ENCODE results near the gene NFX1. TPM values are rescaled to one million over a fixed set of nuclear protein-coding genes. Genes with fewer than 3 reads are reported as not detected.
A peak's percentile ranks its signal among the peaks of the same experiment; 100 is the strongest.

Gene NFX1
- total and polyA plus RNA-seq, 4 donors: 13.7 to 27.9 (median 14.6) TPM

DNA sequence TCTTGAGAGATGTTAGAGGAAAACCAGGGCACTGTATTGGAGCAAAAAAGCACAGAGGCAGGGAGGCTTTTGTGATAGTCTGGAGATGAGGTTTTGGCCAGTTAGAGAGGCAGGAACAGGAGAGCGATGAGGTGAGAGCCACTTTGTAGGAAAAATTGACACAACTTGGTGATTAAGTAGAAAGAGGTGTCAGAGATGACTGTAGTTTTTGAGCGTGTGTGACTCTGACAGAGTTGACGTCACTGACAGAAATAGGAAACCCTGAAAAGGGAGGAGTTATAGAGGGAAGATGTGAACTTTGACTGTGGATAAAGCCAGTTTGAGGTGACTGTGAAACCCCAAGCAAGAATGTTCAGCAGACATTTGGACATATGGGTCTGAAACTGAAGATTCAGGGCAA lies 15.7 kb downstream of the NFX1 start (continued):
- TF ChIP-seq ZBTB33 (IDR thresholded peaks at IDR 0.05) (no peak), GABPA (IDR thresholded peaks at IDR 0.05 in 1 of 2, conservative IDR thresholded peaks at IDR 0.05 in 1 of 2) (no peak), SP1 (IDR thresholded peaks at IDR 0.05) (peak; percentile 6), JUND (IDR thresholded peaks at IDR 0.05) (peak in 1 of 2 donors; percentile 11), FOXA1 (IDR thresholded peaks at IDR 0.05) (no peak), YY1 (IDR thresholded peaks at IDR 0.05) (no peak), NR2F2 (IDR thresholded peaks at IDR 0.05) (no peak), RAD21 (IDR thresholded peaks at IDR 0.05) (no peak), EGR1 (IDR thresholded peaks at IDR 0.05; ENCODE audit: low read depth in 2 of 2) (no peak)

GRCh38 chr9:33307067-33307466 lies 16.8 kb downstream of the NFX1 start:
- WGBS: 75% methylated on average over 1 of the region's 1 CpG
- Histone ChIP-seq H3K4me3 (ENCODE audit: low read depth in 1 of 3, low read length in 3 of 3) (no peak overlapping the region), H3K27me3 (ENCODE audit: control insufficient read depth in 4 of 4, insufficient read depth in 4 of 4, low read length in 3 of 4) (no peaks in the 10 kb centered on the region), H3K9ac (ENCODE audit: low read depth in 1 of 2, low read length in 2 of 2) (no peak overlapping the region), H3K27ac (ENCODE audit: low read depth in 1 of 2, low read length in 2 of 2) (no peak overlapping the region), H3K4me1 (ENCODE audit: control insufficient read depth in 4 of 4, insufficient read depth in 4 of 4, low read length in 3 of 4) (peaks cover 0 to 3% (median 0%) of the 10 kb centered on the region in 4 donors), H3K9me3 (ENCODE audit: control insufficient read depth in 4 of 4, low read length in 3 of 4) (no peaks in the 10 kb centered on the region), H3K36me3 (ENCODE audit: control insufficient read depth in 4 of 4, insufficient read depth in 3 of 4, low read depth in 1 of 4, low read length in 3 of 4) (peaks cover 22 to 88% (median 79%) of the 10 kb centered on the region in 4 donors)
- DNase-seq (ENCODE audit: low spot score): no peak
- no peak for TF ChIP-seq GABPA (IDR thresholded peaks at IDR 0.05 in 1 of 2, conservative IDR thresholded peaks at IDR 0.05 in 1 of 2)
- TF ChIP-seq RAD21 (IDR thresholded peaks at IDR 0.05): no peak
- TF ChIP-seq JUND (IDR thresholded peaks at IDR 0.05): no peak
- TF ChIP-seq RXRA (IDR thresholded peaks at IDR 0.05): no peak
- no peak for TF ChIP-seq ZBTB33 (IDR thresholded peaks at IDR 0.05)
- no peak for TF ChIP-seq SP1 (IDR thresholded peaks at IDR 0.05)
- no peak for TF ChIP-seq NR2F2 (IDR thresholded peaks at IDR 0.05)
- no peak for TF ChIP-seq TAF1 (conservative IDR thresholded peaks at IDR 0.05)
- TF ChIP-seq FOXA2 (IDR thresholded peaks at IDR 0.05): no peak
- no peak for TF ChIP-seq YY1 (IDR thresholded peaks at IDR 0.05)

- no peak overlapping the region for H3K27ac ChIP-seq (ENCODE audit: low read depth in 1 of 2, low read length in 2 of 2)
- no peaks in the 10 kb centered on the region for H3K9me3 ChIP-seq (ENCODE audit: control insufficient read depth in 4 of 4, low read length in 3 of 4)
- TF ChIP-seq, protein P1, sequence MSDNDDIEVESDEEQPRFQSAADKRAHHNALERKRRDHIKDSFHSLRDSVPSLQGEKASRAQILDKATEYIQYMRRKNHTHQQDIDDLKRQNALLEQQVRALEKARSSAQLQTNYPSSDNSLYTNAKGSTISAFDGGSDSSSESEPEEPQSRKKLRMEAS (IDR thresholded peaks at IDR 0.05): no peak
- TF ChIP-seq FOXA1 (IDR thresholded peaks at IDR 0.05) (no peak), ZBTB33 (IDR thresholded peaks at IDR 0.05) (no peak), JUND (IDR thresholded peaks at IDR 0.05) (no peak), RAD21 (IDR thresholded peaks at IDR 0.05) (no peak), SP1 (IDR thresholded peaks at IDR 0.05) (no peak), YY1 (IDR thresholded peaks at IDR 0.05) (no peak), HNF4G (IDR thresholded peaks at IDR 0.05) (no peak), RXRA (IDR thresholded peaks at IDR 0.05) (no peak), HNF4A (conservative IDR thresholded peaks at IDR 0.05) (no peak), FOXA2 (IDR thresholded peaks at IDR 0.05) (no peak)
- TF ChIP-seq, protein P2, sequence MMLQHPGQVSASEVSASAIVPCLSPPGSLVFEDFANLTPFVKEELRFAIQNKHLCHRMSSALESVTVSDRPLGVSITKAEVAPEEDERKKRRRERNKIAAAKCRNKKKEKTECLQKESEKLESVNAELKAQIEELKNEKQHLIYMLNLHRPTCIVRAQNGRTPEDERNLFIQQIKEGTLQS (IDR thresholded peaks at IDR 0.05): no peak
- TF ChIP-seq, protein P3, sequence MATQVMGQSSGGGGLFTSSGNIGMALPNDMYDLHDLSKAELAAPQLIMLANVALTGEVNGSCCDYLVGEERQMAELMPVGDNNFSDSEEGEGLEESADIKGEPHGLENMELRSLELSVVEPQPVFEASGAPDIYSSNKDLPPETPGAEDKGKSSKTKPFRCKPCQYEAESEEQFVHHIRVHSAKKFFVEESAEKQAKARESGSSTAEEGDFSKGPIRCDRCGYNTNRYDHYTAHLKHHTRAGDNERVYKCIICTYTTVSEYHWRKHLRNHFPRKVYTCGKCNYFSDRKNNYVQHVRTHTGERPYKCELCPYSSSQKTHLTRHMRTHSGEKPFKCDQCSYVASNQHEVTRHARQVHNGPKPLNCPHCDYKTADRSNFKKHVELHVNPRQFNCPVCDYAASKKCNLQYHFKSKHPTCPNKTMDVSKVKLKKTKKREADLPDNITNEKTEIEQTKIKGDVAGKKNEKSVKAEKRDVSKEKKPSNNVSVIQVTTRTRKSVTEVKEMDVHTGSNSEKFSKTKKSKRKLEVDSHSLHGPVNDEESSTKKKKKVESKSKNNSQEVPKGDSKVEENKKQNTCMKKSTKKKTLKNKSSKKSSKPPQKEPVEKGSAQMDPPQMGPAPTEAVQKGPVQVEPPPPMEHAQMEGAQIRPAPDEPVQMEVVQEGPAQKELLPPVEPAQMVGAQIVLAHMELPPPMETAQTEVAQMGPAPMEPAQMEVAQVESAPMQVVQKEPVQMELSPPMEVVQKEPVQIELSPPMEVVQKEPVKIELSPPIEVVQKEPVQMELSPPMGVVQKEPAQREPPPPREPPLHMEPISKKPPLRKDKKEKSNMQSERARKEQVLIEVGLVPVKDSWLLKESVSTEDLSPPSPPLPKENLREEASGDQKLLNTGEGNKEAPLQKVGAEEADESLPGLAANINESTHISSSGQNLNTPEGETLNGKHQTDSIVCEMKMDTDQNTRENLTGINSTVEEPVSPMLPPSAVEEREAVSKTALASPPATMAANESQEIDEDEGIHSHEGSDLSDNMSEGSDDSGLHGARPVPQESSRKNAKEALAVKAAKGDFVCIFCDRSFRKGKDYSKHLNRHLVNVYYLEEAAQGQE (IDR thresholded peaks at IDR 0.05): no peak
- TF ChIP-seq, protein P4, sequence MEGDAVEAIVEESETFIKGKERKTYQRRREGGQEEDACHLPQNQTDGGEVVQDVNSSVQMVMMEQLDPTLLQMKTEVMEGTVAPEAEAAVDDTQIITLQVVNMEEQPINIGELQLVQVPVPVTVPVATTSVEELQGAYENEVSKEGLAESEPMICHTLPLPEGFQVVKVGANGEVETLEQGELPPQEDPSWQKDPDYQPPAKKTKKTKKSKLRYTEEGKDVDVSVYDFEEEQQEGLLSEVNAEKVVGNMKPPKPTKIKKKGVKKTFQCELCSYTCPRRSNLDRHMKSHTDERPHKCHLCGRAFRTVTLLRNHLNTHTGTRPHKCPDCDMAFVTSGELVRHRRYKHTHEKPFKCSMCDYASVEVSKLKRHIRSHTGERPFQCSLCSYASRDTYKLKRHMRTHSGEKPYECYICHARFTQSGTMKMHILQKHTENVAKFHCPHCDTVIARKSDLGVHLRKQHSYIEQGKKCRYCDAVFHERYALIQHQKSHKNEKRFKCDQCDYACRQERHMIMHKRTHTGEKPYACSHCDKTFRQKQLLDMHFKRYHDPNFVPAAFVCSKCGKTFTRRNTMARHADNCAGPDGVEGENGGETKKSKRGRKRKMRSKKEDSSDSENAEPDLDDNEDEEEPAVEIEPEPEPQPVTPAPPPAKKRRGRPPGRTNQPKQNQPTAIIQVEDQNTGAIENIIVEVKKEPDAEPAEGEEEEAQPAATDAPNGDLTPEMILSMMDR (IDR thresholded peaks at IDR 0.05; ENCODE audit: low read depth, low read length, missing input control): no peak
- H3K4me1 ChIP-seq (ENCODE audit: control insufficient read depth in 4 of 4, insufficient read depth in 4 of 4, low read length in 3 of 4): peaks cover 0 to 3% (median 0%) of the 10 kb centered on the region in 4 donors
- 97% methylated on average over 1 of the region's 1 CpG for WGBS
- H3K36me3 ChIP-seq (ENCODE audit: control insufficient read depth in 4 of 4, insufficient read depth in 3 of 4, low read depth in 1 of 4, low read length in 3 of 4): peaks cover 30 to 92% (median 78%) of the 10 kb centered on the region in 4 donors
- H3K27me3 ChIP-seq (ENCODE audit: control insufficient read depth in 4 of 4, insufficient read depth in 4 of 4, low read length in 3 of 4): no peaks in the 10 kb centered on the region
- no peak overlapping the region for H3K4me3 ChIP-seq (ENCODE audit: low read depth in 1 of 3, low read length in 3 of 3)
- no peak for DNase-seq (ENCODE audit: low spot score)
- H3K9ac ChIP-seq (ENCODE audit: low read depth in 1 of 2, low read length in 2 of 2): no peak overlapping the region
Measured at GRCh38 chr9:33309903-33310302, 19.6 kb downstream of the NFX1 start.

Data from liver (tissue), 9 donors.